ENCODE results near the gene OR2AE1.

Gene OR2AE1

GRCh38 chr7:99837649-99838361 is 39.0 kb downstream of the OR2AE1 start:
- Histone ChIP-seq H3K9ac (no peak overlapping the region), H4K20me1 (no peaks in the 10 kb centered on the region), H3K9me3 (no peaks in the 10 kb centered on the region), H3K4me2 (no peak overlapping the region), H3K27me3 (no peaks in the 10 kb centered on the region), H3K27ac (no peak overlapping the region), H3K4me3 (no peak overlapping the region), H3K36me3 (no peaks in the 10 kb centered on the region), H3K4me1 (no peaks in the 10 kb centered on the region)
- TF ChIP-seq Cebpa-rat (IDR thresholded peaks at IDR 0.05), result no peak

- Histone ChIP-seq H3K4me1 (no peaks in the 10 kb centered on the region), H3K27me3 (no peaks in the 10 kb centered on the region), H3K9me3 (no peaks in the 10 kb centered on the region), H3K27ac (no peak overlapping the region), H3K4me2 (no peak overlapping the region), H4K20me1 (no peaks in the 10 kb centered on the region), H3K36me3 (no peaks in the 10 kb centered on the region), H3K9ac (no peak overlapping the region), H3K4me3 (no peak overlapping the region)
- TF ChIP-seq Cebpa-rat (IDR thresholded peaks at IDR 0.05), result no peak
Observed at GRCh38 chr7:99835189-99835588, 41.6 kb downstream of the OR2AE1 start.

- Histone ChIP-seq H3K4me2 (no peak overlapping the region), H3K9me3 (no peaks in the 10 kb centered on the region), H4K20me1 (no peaks in the 10 kb centered on the region), H3K4me3 (no peak overlapping the region), H3K9ac (no peak overlapping the region), H3K4me1 (no peaks in the 10 kb centered on the region), H3K27me3 (no peaks in the 10 kb centered on the region), H3K27ac (no peak overlapping the region), H3K36me3 (no peaks in the 10 kb centered on the region)
- TF ChIP-seq Cebpa-rat (IDR thresholded peaks at IDR 0.05), result no peak
Observed at GRCh38 chr7:99834382-99834781, 42.5 kb downstream of the OR2AE1 start.

GRCh38 chr7:99833289-99833877 is 43.5 kb downstream of the OR2AE1 start:
- Histone ChIP-seq H3K4me1 (no peaks in the 10 kb centered on the region), H3K9ac (no peak overlapping the region), H3K9me3 (no peaks in the 10 kb centered on the region), H3K27me3 (no peaks in the 10 kb centered on the region), H3K4me3 (no peak overlapping the region), H4K20me1 (no peaks in the 10 kb centered on the region), H3K4me2 (no peak overlapping the region), H3K27ac (no peak overlapping the region), H3K36me3 (no peaks in the 10 kb centered on the region)
- no peak for TF ChIP-seq Cebpa-rat (IDR thresholded peaks at IDR 0.05)

- H3K9me3 ChIP-seq, result no peaks in the 10 kb centered on the region
- no peak overlapping the region for H3K4me3 ChIP-seq
- no peak overlapping the region for H3K4me2 ChIP-seq
Observed at GRCh38 chr7:99831595-99831994, 45.2 kb downstream of the OR2AE1 start.

GRCh38 chr7:99829524-99830160 is 47.2 kb downstream of the OR2AE1 start:
- Histone ChIP-seq H3K4me1 (no peaks in the 10 kb centered on the region), H3K9ac (no peak overlapping the region), H3K4me3 (no peak overlapping the region), H3K4me2 (no peak overlapping the region), H3K36me3 (no peaks in the 10 kb centered on the region), H4K20me1 (no peaks in the 10 kb centered on the region), H3K27me3 (no peaks in the 10 kb centered on the region), H3K27ac (no peak overlapping the region), H3K9me3 (no peaks in the 10 kb centered on the region)
- TF ChIP-seq Cebpa-rat (IDR thresholded peaks at IDR 0.05), result no peak

More at GRCh38 chr7:99831595-99831994, 45.2 kb downstream of the OR2AE1 start:
- no peak overlapping the region for H3K27ac ChIP-seq
- H3K4me1 ChIP-seq, result no peaks in the 10 kb centered on the region
- no peaks in the 10 kb centered on the region for H3K27me3 ChIP-seq
- no peaks in the 10 kb centered on the region for H4K20me1 ChIP-seq
- no peak overlapping the region for H3K9ac ChIP-seq
- no peak for TF ChIP-seq Cebpa-rat (IDR thresholded peaks at IDR 0.05)
- H3K36me3 ChIP-seq, result no peaks in the 10 kb centered on the region

- Histone ChIP-seq H3K27me3 (no peaks in the 10 kb centered on the region), H3K27ac (no peak overlapping the region), H3K4me1 (no peaks in the 10 kb centered on the region), H3K36me3 (no peaks in the 10 kb centered on the region), H3K4me2 (no peak overlapping the region), H3K9me3 (no peaks in the 10 kb centered on the region), H3K9ac (no peak overlapping the region), H4K20me1 (no peaks in the 10 kb centered on the region), H3K4me3 (no peak overlapping the region)
- no peak for TF ChIP-seq Cebpa-rat (IDR thresholded peaks at IDR 0.05)
Observed at GRCh38 chr7:99828811-99829210, 48.0 kb downstream of the OR2AE1 start.

- Histone ChIP-seq H3K9ac (no peak overlapping the region), H3K9me3 (no peaks in the 10 kb centered on the region), H4K20me1 (no peaks in the 10 kb centered on the region), H3K4me2 (no peak overlapping the region), H3K27me3 (no peaks in the 10 kb centered on the region), H3K4me3 (no peak overlapping the region), H3K36me3 (no peaks in the 10 kb centered on the region), H3K27ac (no peak overlapping the region), H3K4me1 (no peaks in the 10 kb centered on the region)
- TF ChIP-seq Cebpa-rat (IDR thresholded peaks at IDR 0.05), result no peak
Observed at GRCh38 chr7:99827040-99827778, 49.6 kb downstream of the OR2AE1 start.

Measured in BLaER1 (cell line).